ENCODE data around the gene CMIP.

Gene CMIP

GRCh38 chr16:81748476-81749198, 304.0 kb downstream of the CMIP start:
- no peak for DNase-seq (ENCODE audit: low spot score)

GRCh38 chr16:81752225-81752875, 307.7 kb downstream of the CMIP start:
- DNase-seq (ENCODE audit: low spot score), result no peak

GRCh38 chr16:81752876-81753227, 308.2 kb downstream of the CMIP start:
- no peak for DNase-seq (ENCODE audit: low spot score)

GRCh38 chr16:81754858-81755257, 310.2 kb downstream of the CMIP start:
- DNase-seq (ENCODE audit: low spot score), result no peak

GRCh38 chr16:81755915-81756614, 311.5 kb downstream of the CMIP start:
- DNase-seq (ENCODE audit: low spot score), result no peak

- DNase-seq (ENCODE audit: low spot score), result no peak
Measured at GRCh38 chr16:81756615-81757356, 312.2 kb downstream of the CMIP start.

GRCh38 chr16:81758376-81758775, 313.8 kb downstream of the CMIP start:
- peak; percentile 13 for DNase-seq (ENCODE audit: low spot score)

All from RKO (cell line).